ENCODE results near the gene COX10. TPM values are rescaled to one million over a fixed set of nuclear protein-coding genes. Genes with fewer than 3 reads are reported as not detected.

Gene COX10
- polyA plus RNA-seq, 1 experiment = 12.9 TPM

DNA sequence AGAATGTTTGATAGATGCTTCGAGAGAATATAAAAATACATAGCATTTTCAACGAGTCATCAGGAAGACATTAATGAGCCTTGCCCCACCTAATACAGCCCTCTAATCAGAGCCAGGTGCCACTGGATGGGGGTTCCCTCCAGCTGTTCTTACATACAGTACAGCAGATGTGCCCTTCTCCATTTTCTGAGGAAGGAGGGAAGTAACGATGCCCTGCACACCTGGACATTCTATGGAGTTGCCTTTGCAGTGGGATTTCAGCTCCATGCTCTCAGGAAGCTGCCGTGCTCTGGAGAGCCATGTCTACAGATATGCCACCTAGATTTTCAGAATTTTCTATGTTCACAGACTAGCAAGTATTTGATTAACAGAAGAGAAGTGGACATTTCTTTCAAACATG lies 131.1 kb downstream of the COX10 start:
- Histone ChIP-seq H3K9me3 (ENCODE audit: control insufficient read depth, insufficient read depth, low read length) (no peaks in the 10 kb centered on the region), H3K27ac (ENCODE audit: low read depth, low read length) (no peak overlapping the region), H3K4me3 (ENCODE audit: low read depth, low read length) (no peak overlapping the region), H3K27me3 (ENCODE audit: control insufficient read depth, insufficient read depth, low read length) (no peaks in the 10 kb centered on the region)
- no peak for DNase-seq (ENCODE audit: low read depth, low spot score)
- TF ChIP-seq, protein P1, sequence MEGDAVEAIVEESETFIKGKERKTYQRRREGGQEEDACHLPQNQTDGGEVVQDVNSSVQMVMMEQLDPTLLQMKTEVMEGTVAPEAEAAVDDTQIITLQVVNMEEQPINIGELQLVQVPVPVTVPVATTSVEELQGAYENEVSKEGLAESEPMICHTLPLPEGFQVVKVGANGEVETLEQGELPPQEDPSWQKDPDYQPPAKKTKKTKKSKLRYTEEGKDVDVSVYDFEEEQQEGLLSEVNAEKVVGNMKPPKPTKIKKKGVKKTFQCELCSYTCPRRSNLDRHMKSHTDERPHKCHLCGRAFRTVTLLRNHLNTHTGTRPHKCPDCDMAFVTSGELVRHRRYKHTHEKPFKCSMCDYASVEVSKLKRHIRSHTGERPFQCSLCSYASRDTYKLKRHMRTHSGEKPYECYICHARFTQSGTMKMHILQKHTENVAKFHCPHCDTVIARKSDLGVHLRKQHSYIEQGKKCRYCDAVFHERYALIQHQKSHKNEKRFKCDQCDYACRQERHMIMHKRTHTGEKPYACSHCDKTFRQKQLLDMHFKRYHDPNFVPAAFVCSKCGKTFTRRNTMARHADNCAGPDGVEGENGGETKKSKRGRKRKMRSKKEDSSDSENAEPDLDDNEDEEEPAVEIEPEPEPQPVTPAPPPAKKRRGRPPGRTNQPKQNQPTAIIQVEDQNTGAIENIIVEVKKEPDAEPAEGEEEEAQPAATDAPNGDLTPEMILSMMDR (IDR thresholded peaks at IDR 0.05; ENCODE audit: low read depth, low read length) = no peak
- ChIA-PET CTCF (interaction anchor here (1.0 kb wide), 1 partner anchor 1170 kb away, joined by 3 read pairs; no protein-coding TSS in a partner anchor), POLR2A (no interaction called here)

DNA sequence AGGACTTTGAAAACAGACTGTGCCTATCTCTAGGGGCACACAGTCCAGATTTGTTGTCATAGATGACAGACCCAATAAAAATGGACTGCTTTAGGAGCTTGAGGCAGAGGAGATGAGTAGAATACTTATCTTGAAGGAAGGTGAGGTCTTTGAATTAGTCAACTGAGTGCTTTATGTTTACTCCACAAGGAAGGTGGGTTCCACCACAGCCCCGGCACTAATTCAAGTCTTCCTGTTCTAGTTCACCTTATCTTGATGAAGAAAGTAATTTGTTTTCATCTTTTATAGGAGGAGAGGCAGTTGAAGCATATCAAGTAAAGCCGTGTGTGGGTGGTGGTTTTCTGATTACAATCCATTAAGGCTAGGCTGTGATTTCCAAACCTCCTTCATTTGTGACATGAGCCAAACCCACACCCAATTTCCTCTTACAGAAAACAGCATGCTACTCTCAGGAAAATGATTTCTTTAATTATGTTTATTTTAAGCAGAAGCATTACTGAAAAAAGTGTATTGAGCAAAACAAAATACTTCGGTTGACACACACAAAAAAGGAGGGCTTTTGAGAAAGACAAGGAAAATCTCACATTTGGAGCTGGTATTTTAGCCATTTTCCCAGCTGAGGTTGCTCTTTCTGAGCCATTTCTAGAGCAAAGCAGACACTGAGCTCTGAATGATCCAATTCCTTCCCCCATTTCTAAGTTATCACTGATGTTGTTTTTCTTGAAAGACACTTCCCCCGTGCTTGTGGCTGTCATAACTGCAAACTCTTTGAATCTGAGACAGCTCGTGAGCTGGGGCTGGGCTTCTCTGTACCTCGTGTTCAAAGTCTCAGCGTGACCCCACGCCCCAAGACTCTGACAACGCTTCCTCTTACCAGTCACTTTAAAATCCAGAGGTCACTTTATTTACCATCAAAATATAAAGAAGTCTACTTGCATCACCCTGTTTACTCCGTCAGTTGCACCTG lies 132.0 kb downstream of the COX10 start:
- TF ChIP-seq, protein P1 (IDR thresholded peaks at IDR 0.05; ENCODE audit: low read depth, low read length) = no peak
- Histone ChIP-seq H3K4me3 (ENCODE audit: low read depth, low read length) (no peak overlapping the region), H3K27me3 (ENCODE audit: control insufficient read depth, insufficient read depth, low read length) (no peaks in the 10 kb centered on the region), H3K9me3 (ENCODE audit: control insufficient read depth, insufficient read depth, low read length) (no peaks in the 10 kb centered on the region), H3K27ac (ENCODE audit: low read depth, low read length) (no peak overlapping the region)
- ChIA-PET CTCF (no interaction called here), POLR2A (no interaction called here)
- DNase-seq (ENCODE audit: low read depth, low spot score) = no peak

DNA sequence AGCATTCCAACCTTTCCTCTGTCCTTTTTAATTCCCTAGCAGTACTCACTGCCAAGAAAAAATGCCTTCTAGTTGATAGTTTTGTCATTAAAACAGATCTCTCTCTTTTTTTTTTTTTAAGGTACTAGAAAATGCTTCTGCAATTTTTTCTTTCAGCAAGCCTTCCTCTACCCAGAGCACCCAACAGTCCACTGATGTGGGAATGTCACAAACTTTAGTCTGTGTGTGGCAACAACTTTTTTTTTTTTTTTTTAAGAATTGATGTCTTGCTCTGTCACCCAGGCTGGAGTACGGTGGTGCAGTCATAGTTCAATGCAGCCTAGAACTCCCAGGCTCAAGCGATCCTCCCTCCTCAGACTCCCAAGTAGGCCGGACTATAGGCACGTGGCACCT lies 132.7 kb downstream of the COX10 start:
- no peak overlapping the region for H3K27ac ChIP-seq (ENCODE audit: low read depth, low read length)
- H3K27me3 ChIP-seq (ENCODE audit: control insufficient read depth, insufficient read depth, low read length) = no peaks in the 10 kb centered on the region
- DNase-seq (ENCODE audit: low read depth, low spot score) = no peak
- no peak overlapping the region for H3K4me3 ChIP-seq (ENCODE audit: low read depth, low read length)
- no peaks in the 10 kb centered on the region; the same call in 1 of the 2 replicates for H3K9me3 ChIP-seq (ENCODE audit: control insufficient read depth, insufficient read depth, low read length)
- ChIA-PET POLR2A (no interaction called here), CTCF (no interaction called here)
- TF ChIP-seq, protein P1 (IDR thresholded peaks at IDR 0.05; ENCODE audit: low read depth, low read length) = no peak

DNA sequence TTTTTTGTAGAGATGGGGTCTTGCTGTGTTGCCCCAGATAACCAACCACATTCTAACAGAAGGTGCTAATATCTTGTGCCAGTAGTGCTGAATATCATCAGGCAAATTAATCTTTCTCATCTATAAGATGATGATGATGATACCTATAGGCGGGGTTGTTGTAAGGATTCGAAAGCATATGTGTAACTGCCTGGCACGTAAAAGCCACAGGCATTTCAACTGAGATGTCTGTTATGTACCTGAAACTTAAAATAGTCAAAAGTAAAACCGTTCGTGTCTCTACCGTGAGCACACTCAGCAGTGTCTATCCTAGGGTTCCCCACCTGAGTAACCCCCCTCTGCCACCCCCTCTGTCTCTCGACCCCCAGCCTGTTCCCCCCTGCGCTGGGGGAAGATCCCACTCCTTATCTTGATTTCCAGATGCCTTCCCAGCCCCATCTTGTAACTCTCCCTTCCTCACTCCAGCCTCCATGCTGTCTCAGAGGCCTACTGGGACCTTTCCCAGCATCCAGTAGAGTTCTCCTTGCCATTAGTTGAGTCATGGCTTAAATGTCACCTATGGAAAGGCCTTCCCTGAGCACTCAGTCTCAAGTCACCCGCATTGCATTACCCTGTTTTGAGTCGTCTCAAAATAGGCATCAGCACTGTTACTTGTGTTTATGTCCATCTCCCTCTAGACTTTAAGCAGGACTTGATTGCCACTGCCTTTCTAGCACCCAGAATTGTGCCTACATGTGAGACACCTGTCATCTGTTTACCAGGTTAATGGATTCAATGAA lies 133.3 kb downstream of the COX10 start:
- TF ChIP-seq, protein P1 (IDR thresholded peaks at IDR 0.05; ENCODE audit: low read depth, low read length) = no peak
- H3K27ac ChIP-seq (ENCODE audit: low read depth, low read length) = no peak overlapping the region
- no peak for DNase-seq (ENCODE audit: low read depth, low spot score)
- no peaks in the 10 kb centered on the region for H3K27me3 ChIP-seq (ENCODE audit: control insufficient read depth, insufficient read depth, low read length)
- no peaks in the 10 kb centered on the region; the same call in 1 of the 2 replicates for H3K9me3 ChIP-seq (ENCODE audit: control insufficient read depth, insufficient read depth, low read length)
- POLR2A ChIA-PET = no interaction called here
- H3K4me3 ChIP-seq (ENCODE audit: low read depth, low read length) = no peak overlapping the region
- CTCF ChIA-PET = interaction anchor here (0.7 to 1.4 kb wide), 2 partner anchors 139 to 608 kb away, joined by 3 read pairs; no protein-coding TSS in a partner anchor
